ENCODE data around the gene NMRK2.

DNA sequence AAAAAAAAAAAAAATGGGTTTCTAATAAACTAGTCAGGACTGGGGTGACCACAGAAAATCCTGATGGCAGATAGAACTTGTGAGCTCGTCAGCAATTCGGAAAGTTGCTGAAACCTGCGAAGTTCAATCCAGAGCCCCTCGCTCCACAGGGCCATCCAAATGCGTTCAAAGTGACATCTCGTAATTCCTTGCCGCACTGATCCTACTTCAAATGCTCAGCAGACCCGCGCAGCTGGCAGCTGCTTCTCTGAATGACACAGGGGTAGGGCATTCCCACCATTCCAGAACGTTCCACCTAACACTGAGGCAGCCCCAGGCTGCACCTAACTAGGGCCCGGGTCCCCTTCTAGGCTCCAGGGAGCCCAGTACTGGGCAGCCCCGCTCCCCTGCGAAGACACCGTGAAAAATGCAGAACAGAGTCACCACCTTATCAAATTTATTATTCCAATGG lies 42.8 kb downstream of the NMRK2 start:
- TF ChIP-seq, protein P1, sequence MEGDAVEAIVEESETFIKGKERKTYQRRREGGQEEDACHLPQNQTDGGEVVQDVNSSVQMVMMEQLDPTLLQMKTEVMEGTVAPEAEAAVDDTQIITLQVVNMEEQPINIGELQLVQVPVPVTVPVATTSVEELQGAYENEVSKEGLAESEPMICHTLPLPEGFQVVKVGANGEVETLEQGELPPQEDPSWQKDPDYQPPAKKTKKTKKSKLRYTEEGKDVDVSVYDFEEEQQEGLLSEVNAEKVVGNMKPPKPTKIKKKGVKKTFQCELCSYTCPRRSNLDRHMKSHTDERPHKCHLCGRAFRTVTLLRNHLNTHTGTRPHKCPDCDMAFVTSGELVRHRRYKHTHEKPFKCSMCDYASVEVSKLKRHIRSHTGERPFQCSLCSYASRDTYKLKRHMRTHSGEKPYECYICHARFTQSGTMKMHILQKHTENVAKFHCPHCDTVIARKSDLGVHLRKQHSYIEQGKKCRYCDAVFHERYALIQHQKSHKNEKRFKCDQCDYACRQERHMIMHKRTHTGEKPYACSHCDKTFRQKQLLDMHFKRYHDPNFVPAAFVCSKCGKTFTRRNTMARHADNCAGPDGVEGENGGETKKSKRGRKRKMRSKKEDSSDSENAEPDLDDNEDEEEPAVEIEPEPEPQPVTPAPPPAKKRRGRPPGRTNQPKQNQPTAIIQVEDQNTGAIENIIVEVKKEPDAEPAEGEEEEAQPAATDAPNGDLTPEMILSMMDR (IDR thresholded peaks at IDR 0.05; ENCODE audit: poor library complexity), result no peak
- no peak for TF ChIP-seq EZH2 (IDR thresholded peaks at IDR 0.05; ENCODE audit: borderline replicate concordance)
